GM19043 (cell line): ENCODE data around the gene ZFHX3.

ENCODE experiments used
- ATAC-seq: cut with Tn5 transposase; IDR thresholded peaks from one replicate; pipeline ENCODE4 v1.9.1; 2021; ENCODE audit warnings: low read depth; ENCODE audit not compliant: unreplicated experiment

ZFHX3 gene

DNA sequence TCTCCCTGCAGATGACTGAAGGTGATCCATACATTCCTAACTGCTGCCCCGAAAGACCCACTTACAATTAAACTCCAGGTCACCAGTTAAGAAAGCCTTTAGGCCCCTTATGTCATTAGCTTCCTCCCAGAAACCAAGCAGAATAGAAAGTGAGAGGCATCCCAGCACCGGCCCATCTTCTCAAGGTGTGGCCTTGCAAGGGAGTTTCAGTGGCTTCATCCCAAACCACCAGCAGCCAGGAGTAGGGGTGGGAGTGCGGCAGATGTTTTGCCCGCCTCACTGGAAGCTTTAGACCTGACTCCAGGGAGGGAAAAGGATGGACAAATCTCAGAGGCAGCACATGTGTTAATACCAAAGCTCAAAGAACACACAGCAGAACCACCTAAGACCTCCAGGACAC, 5.1 kb downstream of the ZFHX3 start:
- ATAC-seq = no peak

DNA sequence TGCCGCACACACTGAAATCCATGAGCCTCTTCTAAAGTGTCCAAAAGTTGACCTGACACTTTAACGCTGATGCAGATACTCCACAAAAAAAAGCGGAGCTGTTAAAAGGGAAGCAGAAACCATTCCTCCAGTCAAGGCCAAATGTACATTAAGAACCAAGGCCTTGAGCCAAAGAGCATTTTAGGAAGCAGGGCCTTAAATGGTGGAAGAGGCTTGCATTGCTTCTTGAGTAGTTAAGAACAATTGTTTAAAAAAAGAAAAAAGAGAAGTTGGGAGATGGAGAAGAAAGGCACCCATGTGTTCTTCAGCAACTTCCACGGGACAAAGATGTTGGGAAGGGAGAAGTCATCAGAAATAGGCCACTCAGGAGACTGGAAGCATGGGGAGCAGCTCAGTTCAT, 6.3 kb downstream of the ZFHX3 start:
- no peak for ATAC-seq

DNA sequence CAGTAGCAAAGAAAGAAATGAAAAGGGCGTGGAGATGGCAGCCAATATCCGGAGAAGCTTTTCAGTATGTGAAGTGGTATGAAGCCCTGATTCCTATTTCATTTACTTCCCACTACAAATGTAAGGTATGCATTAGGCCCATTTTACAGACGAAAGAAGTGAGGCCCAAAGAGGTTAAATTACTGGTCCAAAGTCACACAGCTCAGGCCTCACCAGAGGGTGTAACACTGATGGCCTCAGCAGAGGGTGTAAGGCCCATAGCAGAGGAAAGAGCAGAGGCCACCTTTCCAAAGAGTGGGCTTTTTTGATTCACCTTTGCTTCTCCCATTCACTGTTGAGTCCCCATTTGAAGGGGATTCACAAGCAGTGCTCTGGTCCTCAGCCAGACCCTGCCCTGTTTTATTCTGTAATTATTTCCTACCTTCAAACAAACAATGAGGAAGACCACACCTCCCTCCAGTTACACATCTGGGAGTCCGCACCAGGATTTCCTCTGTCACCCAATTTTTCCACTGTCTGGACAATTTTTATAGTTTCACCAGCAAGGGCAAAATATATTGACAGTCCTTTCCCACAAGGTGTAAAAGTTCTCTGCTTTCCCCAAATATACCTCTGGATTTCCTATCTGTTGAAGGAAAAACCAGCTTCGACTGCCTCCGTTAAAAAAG, 7.1 kb downstream of the ZFHX3 start:
- ATAC-seq = no peak

DNA sequence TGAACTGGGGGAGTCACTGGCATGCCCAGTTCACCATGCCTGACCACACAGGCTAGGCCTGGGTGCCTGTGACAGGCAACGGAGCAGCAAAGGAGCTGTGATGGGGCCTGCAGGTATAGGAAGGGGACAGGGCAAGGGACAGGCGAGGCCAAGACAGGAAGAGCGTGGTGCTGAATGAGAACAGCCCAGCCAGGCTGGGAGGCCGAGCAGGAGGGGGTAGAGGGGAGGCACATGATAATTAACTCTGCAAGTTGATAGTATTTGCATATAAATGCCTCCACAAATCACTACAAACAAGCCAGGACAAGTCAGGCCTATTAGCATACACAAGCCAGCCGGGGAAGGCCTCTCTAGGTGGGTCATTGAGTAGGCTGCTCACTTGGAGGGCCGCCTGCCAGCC, 7.8 kb downstream of the ZFHX3 start:
- ATAC-seq = no peak

DNA sequence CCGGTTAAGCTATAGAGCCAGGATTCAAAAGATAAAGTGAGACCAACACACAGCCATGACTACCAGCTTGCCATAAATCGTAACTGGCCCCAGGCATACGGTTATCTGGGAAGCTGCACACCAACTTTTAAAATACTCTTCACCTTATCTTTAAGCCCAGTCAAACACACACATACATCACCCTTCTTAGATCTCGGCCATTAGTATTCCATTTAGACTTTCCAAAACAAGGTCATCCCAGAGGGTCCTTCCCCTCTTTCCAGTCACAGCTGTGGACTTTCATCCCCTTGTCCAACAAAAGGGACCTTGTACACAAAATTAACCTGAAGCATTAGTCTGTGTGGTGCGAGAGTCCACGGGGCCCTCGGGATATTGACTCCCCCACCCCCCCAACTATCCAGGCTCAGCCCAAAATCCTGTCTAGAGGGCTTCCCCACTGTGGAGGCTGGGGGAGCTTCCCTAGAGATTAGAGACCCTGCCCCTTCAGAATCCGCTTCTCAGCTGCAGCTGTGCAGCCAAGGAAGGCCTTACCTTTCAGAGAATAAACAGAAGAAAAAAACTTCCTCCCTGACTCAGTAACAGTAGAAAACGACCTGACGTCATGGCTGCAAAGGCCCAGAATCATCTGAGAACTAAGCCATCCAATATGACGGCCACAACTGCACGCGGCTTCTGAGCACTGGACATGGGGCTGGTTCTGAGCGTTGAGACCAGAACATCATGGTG, 9.9 kb downstream of the ZFHX3 start:
- ATAC-seq = no peak

DNA sequence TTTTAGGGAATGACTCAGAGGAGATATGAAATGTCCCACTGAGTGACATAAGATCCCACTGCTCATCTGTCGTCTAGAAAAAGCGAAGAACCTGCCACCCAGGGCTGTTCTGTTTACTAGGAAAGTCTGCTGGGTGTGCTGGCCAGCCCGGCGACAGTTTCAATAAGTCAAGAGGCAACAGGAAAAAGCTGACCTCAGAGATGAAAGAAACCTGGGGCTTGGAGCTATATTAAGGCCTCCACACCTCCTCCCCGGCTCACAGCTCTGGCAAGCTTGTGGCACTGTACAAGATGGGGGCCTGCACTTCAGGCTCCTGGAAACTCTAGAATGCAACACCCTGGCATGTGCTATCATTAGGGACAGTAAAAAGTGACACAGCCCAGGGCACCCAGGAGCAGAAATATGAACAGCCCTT, 10.6 kb downstream of the ZFHX3 start:
- ATAC-seq = no peak

DNA sequence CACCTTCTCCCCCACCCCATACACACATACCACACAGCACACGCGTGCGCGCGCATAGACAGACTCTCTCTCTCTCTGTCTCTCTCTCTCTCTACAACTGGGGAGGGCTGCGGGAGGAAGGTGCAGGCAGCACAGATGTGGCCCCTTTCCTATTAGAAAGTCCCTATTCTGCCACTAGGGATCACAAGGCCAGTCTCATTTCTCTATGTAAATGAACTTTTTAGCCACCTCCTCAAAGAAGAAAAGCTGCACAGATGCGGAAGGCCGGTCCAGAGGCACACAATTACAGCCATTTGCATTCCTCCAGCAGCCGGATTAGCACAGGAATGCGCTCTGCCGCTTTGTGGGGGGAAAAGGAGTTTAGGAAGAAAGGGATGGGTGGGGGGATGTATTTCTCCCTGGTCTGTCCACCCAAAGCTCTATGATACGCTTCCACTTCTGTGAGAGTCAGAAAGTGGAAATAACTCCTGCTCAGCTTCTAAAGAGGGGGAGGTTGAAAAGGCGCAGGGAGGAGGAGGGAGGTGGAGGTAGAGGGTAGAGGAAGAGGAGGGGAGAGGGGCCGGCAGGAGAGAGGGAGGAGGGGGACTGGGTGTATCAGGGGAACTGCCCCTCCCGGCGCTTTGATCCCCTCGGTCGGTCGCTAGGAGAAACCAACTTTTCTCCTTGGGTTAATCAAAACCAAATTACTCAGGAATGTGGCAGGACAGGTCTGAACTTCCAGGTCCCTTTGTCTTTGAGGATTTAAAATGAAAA, 11.7 kb downstream of the ZFHX3 start:
- ATAC-seq = peak; percentile 61

DNA sequence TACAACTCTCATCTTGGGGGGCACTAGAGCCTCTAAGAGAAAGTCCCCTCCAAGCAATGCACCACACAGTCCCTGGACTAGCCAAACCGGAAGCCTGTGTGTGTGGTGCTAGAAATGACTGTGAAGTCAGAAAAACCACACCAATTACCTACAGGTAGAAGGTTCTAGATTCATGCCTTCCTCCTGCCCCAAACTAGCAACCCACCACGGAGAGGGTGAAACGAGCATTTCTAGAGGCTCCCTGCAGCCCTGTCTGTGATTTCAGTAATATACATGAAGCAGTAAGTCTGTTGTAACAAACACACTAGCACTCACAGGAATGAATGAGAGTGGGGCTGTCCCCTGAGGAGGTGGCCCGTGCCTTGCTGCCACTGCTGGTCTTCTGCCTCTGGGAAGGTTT, 13.6 kb downstream of the ZFHX3 start:
- no peak for ATAC-seq

DNA sequence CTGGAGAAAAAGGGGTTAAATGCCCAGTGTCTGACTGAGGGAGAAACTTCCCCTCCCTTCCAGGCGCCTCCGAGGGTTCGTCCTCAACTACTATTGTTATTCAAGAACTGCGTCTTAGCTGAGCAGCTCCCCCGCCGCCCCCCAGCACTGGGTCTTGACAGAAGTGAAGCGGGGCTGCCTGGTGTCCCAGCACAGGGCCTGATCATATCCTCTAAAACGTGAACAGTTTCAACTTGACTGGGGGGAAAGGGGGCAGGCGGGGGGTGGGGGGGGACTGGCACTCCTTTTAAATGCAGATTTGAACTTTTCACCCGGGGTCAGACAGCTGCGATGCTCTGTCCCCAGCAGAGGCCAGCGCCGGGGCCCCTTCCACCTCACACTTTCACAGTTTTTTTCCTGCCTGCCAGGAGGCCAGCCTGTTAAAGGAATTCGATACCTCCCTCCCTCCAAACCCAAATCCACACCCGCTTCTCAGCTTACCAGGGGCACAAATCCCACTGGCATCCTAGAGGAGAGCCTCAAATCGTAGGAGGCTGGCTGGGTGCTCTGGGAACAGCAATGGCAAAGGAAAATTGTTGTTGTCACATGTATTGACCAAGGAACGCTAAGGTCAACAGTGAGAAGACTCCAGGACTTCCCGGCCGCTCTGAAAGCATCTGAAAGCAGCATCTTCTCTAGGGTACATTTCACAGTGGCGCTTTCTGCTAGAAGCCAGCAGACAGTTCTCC, 14.5 kb downstream of the ZFHX3 start:
- no peak for ATAC-seq

DNA sequence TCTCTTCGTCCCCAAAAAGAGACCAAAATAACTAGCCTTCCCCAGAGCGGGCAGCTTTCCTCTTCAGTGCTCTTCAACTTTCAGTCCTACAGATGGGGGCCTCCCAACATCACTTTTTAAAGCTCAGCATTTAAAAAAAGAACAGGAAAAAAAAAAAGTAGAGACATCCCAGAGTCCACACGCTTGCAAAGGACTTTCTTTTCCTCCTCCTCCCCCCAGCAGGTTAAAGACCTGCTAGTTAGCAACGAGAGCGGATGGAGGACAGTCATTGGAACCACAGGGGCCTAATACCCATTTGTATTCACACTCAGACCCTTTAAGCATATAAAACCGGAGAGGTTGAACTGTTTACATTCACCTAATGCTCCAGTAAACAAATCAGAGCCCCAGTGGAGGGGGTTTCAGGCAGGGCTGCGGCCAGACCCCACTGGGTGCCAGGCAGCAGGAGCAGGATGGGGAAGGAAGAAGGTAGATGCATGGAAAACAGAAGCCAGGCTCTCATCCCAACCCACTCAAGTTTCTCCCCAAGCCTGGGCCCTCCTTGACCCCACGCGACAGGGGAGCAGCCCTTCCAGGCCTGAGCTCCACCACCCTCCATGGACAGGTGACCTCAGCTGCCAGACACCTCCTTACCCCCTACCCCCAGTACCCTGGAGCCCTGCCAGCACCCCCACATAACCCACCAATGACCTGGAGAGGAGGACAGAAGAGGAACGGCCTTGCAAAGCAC, 15.2 kb downstream of the ZFHX3 start:
- ATAC-seq = peak; percentile 29

DNA sequence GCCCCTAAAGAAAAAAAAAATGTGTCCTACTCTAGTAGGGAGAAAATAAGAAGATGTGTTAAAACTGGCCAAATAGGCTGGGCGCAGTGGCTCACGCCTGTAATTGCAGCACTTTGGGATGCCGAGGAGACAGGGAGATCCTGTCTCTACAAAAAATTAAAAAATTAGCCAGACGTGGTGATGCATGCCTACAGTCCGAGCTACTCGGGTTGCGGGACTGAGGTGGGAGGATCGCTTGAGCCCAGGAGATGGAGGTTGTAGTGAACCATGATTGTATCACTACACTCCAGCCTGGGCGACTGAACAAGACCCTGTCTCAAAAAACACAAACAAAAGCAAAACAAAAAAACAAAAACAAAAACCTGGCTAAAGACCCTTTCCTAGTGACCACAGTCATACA, 15.9 kb downstream of the ZFHX3 start:
- ATAC-seq = no peak

DNA sequence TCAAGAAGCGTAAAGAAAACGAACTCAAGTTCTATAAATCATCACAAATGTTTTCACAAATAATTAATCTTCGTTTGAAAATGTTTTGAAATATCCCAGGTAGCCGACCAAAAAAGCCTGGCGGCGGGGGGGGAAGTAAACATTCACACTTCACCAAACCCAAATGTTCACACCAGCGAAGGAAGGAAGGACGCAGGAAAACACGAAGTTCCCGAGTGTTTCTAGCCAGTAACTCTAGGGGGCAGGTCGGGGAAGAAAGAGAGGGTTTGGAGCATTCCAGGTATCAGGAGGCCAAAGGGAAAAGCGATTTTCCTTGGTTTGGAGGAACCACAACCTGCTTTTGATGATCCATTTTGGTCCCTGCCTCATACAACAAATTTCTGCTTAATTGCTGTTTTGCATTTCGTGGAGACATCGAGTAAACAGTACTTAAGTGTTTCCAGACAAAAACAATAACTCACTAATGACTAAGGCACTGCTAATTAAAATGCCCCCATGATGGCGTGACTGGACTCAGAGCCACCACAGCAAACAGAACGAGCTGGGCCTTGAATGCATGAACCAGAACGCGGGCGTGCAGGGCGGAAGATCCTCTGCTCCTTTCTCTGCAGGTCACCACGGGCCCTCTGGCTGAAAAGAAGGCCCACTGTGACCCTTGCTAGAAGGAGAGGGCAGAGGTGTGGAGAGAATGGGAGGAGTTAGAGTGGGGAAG, 16.6 kb downstream of the ZFHX3 start:
- no peak for ATAC-seq

DNA sequence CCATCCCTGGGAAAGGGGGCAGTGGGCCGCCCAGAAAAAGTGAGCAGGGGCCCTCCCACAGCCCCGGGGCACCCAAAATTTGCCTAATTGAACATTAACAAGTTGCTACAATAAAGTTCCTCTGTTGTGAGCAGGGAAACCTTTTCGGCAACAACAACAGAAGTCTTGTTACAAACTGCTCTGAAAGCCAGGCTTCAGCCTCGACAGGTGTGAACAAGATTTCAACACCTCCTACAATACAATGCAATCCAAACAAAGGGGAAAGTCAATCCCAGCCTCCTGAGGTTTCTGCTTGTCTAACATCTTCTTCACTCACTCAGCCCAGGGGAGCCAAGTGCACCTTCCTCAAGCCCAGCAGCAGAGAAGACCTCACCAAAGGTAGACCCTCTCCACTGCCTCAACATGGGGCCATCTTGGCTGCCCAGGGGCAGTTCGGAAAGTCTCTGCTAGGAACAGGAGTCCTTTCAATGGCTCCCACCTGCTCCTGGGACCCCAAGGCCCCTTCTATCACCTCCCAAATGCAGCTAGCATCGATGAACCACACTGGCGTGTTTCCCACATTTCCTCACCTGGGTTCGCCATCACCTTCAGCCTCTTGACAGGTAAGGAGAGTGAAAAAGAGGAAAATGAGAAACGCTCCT, 19.1 kb downstream of the ZFHX3 start:
- ATAC-seq = no peak

DNA sequence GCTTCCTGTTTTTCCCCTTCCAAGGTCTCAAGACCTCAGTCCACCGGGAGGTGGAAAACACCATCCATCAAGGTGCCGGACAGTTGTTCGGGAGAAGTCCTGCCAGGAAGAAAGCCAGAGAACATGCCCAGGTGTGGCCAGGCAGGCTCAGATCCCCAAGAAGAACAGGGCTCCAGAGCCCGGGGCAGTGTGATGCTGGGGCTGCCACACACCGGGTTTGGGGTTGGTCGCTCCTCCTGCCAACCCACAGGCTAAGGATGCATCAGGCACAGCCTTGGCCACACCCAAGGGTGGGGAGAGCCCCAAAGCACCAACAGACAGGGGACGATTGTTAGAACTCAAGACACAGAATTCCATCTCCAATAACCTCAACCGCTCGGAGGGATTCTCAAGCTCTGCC, 19.7 kb downstream of the ZFHX3 start:
- no peak for ATAC-seq

DNA sequence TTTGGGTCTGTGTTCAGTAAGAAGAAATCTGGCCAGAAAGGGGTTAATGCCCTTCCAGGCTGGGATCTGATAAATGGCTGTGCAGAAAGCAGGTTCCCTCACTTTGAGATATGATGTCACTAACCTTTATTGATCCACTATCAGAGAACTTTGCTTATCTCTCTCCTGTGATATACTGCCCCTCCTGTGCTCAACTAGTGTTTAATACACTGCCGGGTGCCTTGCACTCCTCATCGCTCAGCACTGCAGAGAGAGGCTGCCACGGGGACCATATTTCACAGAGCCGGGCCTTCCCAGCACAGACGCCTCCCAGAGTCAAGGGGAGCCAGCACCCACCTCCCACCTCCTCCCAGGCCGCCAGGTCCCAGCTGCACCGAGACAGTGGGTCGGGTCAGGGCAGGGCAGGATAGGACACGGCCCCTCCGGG, 20.2 kb downstream of the ZFHX3 start:
- ATAC-seq = no peak

DNA sequence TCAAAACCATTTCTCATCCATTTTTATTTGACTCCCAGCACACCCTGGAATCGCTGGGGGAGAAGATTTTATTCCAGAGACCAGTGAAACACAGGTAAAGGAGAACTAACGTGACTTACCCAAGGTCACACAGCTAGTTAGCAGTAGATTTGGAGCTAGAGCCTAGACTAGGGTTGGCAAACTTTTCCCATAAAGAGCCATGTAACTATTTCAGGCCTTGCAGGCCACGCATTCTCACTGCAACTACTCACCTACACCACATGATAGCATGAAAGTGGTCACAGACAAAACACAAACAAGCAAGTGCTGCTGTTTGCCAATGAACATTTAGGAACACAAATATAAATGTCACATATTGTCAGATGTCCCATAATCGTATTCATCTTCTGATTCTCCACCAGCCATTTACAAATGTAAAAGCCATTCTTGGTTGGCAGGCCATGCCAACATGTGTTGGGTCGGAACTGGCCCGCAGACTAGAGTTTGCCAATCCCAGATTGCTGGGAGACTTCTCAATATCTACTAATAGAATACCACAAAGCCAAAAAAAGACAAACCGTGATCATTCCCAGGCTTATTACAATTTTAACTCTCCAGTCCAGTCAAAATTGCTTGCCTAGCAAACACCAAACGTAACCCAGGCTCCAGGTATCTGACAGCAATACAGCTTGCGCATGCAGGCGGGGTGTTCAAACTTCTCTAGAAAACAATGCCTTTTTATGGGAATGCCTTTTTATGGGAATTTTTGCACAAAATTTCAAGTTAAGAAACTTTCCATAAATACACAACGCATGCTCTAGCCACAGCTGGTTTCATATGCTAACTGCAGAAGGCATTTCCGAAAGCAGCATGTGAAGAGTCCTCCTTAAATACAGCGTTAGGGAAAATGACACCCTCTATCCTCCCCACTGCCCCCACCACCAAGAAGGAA, 20.9 kb downstream of the ZFHX3 start:
- ATAC-seq = no peak

DNA sequence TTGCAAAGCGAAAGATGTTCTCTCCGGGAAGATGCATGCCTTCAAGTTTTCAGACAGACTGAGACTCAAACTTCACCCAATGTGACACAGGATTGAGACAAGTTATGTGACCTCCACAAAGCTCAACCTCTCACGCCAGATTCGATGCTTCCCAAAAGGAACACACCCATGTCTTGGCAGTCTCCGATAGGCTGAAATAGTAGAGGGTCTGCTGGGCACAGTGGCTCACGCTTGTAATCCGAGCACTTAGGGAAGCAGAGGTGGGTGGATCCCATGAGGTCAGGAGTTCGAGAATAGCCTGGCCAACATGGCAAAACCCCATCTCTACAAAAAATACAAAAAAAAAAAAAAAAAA, 22.1 kb downstream of the ZFHX3 start:
- ATAC-seq = no peak

DNA sequence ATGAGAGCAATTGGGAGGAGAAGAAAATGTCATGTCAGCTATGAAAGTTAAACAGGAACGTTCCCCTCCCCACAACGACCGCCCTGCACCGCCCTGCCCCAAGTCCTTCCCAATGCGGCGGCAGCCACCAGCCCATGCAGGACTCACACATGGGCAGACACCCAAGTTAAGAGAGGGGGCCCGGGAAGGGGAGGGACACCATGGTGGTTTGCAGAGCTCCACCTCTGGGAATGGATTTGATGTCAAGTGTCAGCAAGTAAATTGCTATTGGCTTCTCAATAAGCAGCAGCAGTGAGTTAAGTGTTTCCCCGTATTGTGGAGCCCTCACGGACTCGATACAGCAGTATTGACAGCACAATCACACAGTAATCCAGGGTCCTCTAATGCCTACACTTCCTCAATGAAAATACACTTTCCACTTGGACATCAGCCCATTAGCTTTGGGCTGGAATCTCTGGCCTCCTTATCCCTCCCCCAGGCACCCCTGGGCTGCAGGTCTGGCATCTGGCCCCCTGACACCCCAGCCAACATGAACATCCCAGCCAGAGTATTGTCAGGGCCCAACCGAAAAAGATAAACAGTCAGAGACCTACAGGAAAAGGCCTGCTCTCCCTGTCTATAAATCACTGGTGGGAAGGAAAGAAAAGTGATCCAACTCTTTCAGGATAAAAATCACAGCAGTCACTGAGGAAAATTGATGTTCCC, 22.6 kb downstream of the ZFHX3 start:
- no peak for ATAC-seq
